Stimulated activated CD4-positive, alpha-beta T cell treated with anti-CD3 and anti-CD28 coated beads, Interleukin-15, amount 100 ng/mL, for 48 hours (primary cell): ENCODE results near the gene TERT.
"Not testable (repeated sequence)": the region's sequence is repeated elsewhere in the genome, so short reads cannot be mapped to it uniquely, and the experiment has no call there.

Experiments
- DNase-seq, 2 donors: peaks; one replicate each; pipeline ENCODE4 v3.0.0-alpha.2; 2020; ENCODE audit warnings: low read depth in 2 of 2

TERT gene

GRCh38 chr5:1330847-1331831, 36.3 kb upstream of the TERT start:
- DNase-seq = no peak

DNA sequence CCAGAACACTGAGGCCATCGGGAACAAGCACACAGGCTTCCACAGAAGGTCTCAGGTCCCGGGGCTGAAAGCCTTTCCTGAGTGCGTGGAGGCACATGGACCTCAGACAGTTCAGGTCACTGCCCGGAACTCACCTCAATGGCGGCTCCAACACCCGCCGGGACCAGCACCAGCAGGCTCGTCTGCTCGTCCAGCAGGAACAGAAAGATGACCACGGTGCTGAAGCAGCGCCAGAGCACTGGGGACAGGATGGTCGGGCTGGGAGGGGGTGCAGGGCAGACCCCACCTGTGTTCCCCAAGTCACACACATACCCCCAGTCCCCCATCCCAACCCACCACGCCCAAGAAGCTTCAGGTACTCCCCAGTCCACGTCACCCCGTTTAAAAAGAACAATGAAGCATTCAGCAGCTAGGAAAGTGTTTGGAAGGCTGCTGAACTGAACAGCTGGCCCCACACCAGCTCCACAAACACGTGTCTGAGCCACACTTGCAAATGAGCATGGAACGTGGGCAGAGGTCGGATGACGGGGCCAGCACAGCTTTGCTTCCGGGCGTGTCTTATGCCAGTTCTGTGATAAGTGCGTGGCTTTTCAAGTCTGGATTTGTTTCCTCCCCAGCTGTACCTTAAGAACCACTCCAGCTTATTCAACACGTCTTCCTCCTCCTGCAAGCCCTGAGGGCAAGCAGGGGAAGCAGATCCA, 35.4 kb upstream of the TERT start:
- DNase-seq = no peak

GRCh38 chr5:1329111-1329579, 34.3 kb upstream of the TERT start:
- DNase-seq = no peak

DNA sequence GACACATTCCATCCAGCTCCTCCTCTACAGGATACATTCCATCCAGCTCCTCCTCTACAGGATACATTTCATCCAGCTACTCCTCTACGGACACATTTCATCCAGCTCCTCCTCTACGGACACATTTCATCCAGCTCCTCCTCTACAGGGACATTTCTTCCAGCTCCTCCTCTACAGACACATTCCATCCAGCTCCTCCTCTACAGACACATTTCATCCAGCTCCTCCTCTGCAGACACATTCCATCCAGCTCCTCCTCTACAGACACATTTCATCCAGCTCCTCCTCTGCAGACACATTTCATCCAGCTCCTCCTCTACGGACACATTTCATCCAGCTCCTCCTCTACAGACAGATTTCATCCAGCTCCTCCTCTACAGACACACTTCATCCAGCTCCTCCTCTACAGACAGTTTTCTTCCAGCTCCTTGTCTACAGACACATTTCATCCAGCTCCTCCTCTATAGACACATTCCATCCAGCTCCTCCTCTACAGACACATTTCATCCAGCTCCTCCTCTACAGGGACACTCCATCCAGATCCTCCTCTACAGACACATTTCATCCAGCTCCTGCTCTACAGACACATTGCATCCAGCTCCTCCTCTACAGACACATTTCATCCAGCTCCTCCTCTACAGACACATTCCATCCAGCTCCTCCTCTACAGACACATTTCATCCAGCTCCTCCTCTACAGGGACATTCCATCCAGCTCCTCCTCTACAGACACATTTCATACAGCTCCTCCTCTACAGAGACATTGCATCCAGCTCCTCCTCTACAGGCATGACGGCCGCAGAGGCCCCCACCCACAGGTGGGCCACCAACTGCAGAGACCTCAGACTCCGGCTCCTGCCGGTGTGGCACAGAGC, 33.6 kb upstream of the TERT start:
- DNase-seq = not testable (repeated sequence)

GRCh38 chr5:1326901-1327756, 32.3 kb upstream of the TERT start:
- not testable (repeated sequence) for DNase-seq

DNA sequence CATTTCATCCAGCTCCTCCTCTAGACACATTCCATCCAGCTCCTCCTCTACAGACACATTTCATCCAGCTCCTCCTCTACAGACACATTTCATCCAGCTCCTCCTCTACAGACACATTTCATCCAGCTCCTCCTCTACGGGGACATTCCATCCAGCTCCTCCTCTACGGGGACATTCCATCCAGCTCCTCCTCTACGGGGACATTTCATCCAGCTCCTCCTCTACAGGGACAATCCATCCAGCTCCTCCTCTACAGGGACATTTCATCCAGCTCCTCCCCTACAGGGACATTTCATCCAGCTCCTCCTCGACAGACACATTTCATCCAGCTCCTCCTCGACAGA, 31.6 kb upstream of the TERT start:
- DNase-seq = not testable (repeated sequence)

GRCh38 chr5:1325870-1326531, 31.1 kb upstream of the TERT start:
- DNase-seq = no peak

GRCh38 chr5:1325191-1325741, 30.4 kb upstream of the TERT start:
- DNase-seq = no peak

DNA sequence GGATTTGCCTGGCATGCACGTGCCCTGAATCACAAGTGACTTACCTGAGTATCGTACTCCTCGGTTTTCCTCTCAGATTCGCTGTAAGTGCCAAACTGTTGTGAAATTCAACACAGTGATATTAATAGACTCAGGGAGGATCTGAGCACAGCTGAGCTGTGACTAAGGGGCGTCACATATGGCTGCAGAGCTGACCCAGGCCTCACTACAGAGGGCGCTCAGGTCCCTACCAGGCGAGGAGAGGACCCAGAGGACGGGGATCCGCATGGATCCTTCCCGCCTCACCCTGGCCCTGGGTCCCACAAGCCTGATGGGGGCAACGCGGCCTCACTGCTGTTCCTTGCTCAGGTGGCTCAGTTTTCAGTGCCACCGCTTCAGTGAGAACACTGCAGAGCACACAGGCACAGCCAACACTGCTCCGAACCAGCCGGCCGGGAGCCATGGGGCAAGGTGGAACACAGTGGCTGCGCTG, 29.9 kb upstream of the TERT start:
- DNase-seq = no peak

- DNase-seq = no peak
These were observed 29.4 kb upstream of the TERT start for GRCh38 chr5:1324301-1324700.

- DNase-seq = no peak
These were observed 28.9 kb upstream of the TERT start for GRCh38 chr5:1323803-1324173.

DNA sequence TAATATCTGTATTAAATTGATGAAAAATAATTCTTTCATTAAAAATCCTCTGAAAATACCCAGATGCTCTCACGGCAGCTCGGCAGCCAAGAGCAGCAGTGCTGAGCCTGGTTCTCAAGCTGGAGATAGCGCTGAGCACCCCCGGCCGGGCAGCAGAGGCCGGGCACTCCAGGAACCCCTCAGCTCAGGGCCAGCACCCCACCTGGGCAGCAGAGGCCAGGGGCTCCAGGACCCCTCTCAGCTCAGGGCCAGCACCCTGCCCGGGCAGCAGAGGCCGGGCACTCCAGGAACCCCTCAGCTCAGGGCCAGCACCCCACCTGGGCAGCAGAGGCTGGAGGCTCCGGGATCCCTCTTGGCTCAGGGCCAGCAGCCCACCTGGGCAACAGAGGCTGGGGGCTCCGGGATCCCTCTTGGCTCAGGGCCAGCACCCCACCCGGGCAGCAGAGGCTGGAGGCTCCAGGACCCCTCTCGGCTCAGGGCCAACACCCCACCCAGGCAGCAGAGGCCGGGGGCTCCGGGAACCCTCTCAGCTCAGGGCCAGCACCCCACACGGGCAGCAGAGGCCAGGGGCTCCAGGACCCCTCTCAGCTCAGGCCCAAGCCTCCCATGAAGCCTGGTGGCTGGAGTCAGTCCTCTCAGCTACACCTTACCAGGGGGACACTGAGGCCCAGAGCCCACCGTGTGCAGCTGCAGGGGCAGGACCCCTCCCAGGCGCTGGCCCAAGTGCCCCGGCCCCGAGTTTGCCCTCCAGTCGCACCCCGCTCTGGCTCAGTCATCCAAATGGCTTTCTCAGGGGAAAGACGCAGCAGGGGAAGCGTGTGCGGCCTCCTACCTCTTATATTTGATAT, 28.3 kb upstream of the TERT start:
- no peak for DNase-seq

DNA sequence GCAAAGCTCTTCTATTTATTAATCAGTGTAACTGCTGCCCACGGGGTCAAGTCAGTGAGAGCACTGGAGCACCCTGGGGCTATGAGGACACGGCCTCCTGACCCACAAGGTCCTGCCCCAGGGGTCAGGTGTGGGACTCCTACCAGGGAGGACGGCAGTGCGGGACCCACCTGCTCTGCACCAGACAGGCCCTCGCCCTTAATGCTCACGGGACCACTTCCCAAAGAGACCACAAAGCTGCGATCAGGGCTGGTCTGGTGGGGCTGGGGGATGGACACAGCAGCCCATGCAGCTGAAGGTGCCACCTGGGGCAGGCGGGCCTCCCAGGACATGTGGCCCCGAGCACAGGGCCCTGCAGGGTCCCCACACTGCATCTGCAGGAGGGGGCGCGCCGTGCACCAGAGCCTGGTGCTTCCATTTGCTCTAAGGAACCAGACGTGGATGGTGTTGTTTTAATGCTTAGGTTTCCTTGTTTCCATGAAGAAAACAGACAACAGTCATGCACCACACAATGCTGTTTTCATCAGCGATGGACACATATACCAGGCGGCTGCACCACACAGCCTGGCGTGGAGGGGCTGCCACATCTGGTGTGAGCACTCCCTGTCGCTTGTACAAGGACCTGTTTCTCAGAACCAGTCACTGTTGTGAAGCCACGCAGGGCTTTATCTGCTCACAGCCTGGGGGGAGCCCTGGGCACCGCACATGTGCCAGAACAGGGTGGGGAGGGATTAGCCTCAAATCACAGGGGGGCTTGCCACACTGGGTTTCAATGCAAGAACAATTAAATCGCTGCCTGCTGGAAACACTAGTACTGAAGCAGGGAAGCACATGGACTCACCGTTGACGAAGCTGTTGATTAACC, 27.4 kb upstream of the TERT start:
- DNase-seq = no peak

GRCh38 chr5:1321576-1321975, 26.7 kb upstream of the TERT start:
- no peak for DNase-seq

- no peak for DNase-seq
These were observed 25.8 kb upstream of the TERT start for GRCh38 chr5:1320436-1321344.

DNA sequence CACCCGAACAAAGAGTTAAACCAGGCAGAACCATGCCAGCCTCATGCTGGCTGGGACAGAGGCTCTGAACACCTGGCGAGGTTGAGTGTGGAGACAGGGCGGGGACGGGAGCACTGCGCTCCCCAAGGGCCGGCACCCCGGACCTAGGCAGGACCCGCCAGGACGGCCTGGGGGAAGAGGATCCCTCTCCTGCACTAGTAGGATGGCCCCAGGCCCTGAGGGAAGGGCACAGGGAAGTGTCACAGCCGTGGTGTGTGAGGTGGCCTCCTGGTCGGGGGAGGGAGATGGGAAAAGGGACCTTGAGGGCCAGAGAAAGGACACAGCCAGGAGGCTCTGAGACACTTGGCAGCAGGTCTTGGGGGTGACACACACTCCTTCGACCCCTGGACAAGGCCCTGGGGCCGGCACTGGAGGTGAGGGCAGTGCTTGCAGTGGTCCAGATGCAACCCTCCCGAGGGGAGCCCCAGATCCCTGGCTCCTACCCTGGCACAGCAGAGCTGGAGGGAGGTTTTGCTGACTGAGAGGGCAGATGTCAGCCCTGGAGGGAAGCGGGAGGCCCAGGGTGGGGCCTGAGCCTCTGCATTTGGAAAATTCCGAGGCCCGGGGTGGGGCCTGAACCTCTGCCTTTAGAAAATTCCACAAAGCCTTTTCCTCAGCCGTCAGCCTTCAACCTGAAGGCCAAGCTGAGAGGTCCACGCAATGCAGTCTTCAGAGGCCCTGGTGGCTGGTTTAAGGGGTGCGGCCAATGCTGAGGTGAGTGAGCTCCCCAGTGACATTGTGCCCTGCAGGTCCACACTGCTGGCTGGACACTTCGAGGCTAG, 24.8 kb upstream of the TERT start:
- DNase-seq = no peak
